Activated CD4-positive, alpha-beta memory T cell treated with anti-CD3 and anti-CD28 coated beads for 36 hours (primary cell): ENCODE measurements around the gene SEC62. TPM values are rescaled to one million over a fixed set of nuclear protein-coding genes. Genes with fewer than 3 reads are reported as not detected.

Source experiments
- CTCF ChIA-PET: fragments of 350-600 bp; sonication (Branson Sonifier 250); formaldehyde crosslinking; loops from one replicate; lab custom pipeline; 2021; ENCODE audit warnings: antibody characterized with exemption, inconsistent platforms; lab: Charles Lee
- POLR2A ChIA-PET: fragments of 350-600 bp; sonication (Branson Sonifier 250); formaldehyde crosslinking; loops from one replicate; lab custom pipeline; 2021; ENCODE audit warnings: antibody characterized with exemption; lab: Charles Lee
- DNase-seq: peaks from one replicate; pipeline ENCODE4 v3.0.0-alpha.2; 2020
- H3K27ac Mint-ChIP-seq: one replicate; pipeline ENCODE4 v1.8.0; 2021; ENCODE audit warnings: mixed read lengths
- H3K27me3 Mint-ChIP-seq: one replicate; pipeline ENCODE4 v1.8.0; 2021; ENCODE audit warnings: mixed read lengths
- H3K36me3 Mint-ChIP-seq: one replicate; pipeline ENCODE4 v1.8.0; 2021; ENCODE audit warnings: mixed read lengths
- H3K4me1 Mint-ChIP-seq: one replicate; pipeline ENCODE4 v1.8.0; 2021; ENCODE audit warnings: low read depth, mixed read lengths
- H3K4me3 Mint-ChIP-seq: one replicate; pipeline ENCODE4 v1.8.0; 2021; ENCODE audit warnings: mild to moderate bottlenecking, mixed read lengths
- H3K9me3 Mint-ChIP-seq: one replicate; pipeline ENCODE4 v1.8.0; 2021; ENCODE audit warnings: mixed read lengths
- intact Hi-C: fragments of 100-400 bp; cut with micrococcal nuclease; formaldehyde crosslinking; loops from one replicate; pipeline ENCODE4 v1.15.1; 2023
- total RNA-seq, 2 experiments: library from RNA; stranded (reverse); gene quantifications; one replicate each; pipeline ENCODE4 v1.2.3, GENCODE V29; 2021

SEC62 gene
- total RNA-seq, 2 experiments from 2014 or later: 59.7 to 60.7 TPM

DNA sequence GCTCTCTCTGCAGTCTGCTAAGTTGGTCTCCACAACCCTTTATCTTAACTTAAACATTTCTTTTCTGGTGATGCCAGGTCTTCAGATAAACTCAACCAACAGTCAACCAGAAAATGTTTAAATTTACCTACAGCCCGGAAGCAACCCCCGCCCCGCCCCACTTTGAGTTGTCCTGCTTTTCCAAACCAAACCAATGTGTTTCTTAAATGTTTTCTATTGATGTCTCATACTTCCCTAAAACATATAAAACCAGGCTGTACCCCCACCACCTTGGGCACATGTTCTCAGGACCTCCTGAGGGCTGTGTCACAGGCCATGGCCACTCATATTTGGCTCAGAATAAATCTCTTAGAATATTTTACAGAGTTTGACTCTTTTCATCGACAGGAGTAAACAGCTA is 58.0 kb downstream of the SEC62 start:
- ChIA-PET POLR2A (no interaction called here), CTCF (no interaction called here)
- peaks cover 22% of the 10 kb centered on the region for H3K4me1 Mint-ChIP-seq
- H3K27ac Mint-ChIP-seq: no peak overlapping the region
- no peak overlapping the region for H3K4me3 Mint-ChIP-seq
- intact Hi-C loops: no loop called here
- H3K9me3 Mint-ChIP-seq: no peaks in the 10 kb centered on the region
- no peaks in the 10 kb centered on the region for H3K27me3 Mint-ChIP-seq
- no peak for DNase-seq
- peaks cover 5% of the 10 kb centered on the region for H3K36me3 Mint-ChIP-seq

- no peak overlapping the region for H3K4me3 Mint-ChIP-seq
These were observed 60.9 kb downstream of the SEC62 start for GRCh38 chr3:170027233-170028102.

DNA sequence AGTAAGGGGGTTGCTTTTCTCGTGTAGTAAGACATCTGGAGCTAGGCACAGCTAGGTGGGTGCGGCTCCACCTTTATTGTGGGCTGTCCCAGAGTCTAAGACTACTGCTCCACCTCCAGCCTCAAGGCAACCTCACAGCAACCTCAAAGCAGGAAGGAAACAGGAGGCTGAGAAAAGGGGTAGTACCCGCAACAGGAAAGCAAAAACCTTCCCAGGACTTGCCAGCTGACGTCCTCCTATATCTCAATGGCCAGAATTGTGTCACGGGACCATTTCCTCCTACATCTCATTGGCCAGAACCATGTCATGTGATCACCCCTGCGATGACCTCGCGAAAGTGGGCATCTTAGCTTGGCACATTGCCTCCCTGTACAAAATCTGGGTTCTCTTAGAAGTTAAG is 66.9 kb downstream of the SEC62 start:
- DNase-seq: peak; percentile 58
- peak overlapping the region; percentile 43 for H3K27ac Mint-ChIP-seq
- POLR2A ChIA-PET: no interaction called here
- H3K9me3 Mint-ChIP-seq: peaks cover 4% of the 10 kb centered on the region
- no peaks in the 10 kb centered on the region for H3K27me3 Mint-ChIP-seq
- H3K4me1 Mint-ChIP-seq: peaks cover 27% of the 10 kb centered on the region
- CTCF ChIA-PET: interaction anchor here (0.9 to 1.1 kb wide), 2 partner anchors 21 to 66 kb away, joined by 3 read pairs; no protein-coding TSS in a partner anchor
- no peak overlapping the region for H3K4me3 Mint-ChIP-seq
- H3K36me3 Mint-ChIP-seq: peaks cover 2% of the 10 kb centered on the region
- intact Hi-C loops: no loop called here

More at GRCh38 chr3:170027233-170028102, 60.9 kb downstream of the SEC62 start:
- H3K4me1 Mint-ChIP-seq: peaks cover 23% of the 10 kb centered on the region
- no peaks in the 10 kb centered on the region for H3K9me3 Mint-ChIP-seq
- peak; percentile 59 for DNase-seq
- peaks cover 5% of the 10 kb centered on the region for H3K36me3 Mint-ChIP-seq
- H3K27ac Mint-ChIP-seq: peak overlapping the region; percentile 72
- intact Hi-C loops: loop anchor here (1.0 to 2.0 kb wide), 3 partner anchors 10 to 61 kb away; partner anchors contain the start of genes GPR160 and SEC62
- POLR2A ChIA-PET: no interaction called here
- no peaks in the 10 kb centered on the region for H3K27me3 Mint-ChIP-seq
- CTCF ChIA-PET: no interaction called here

DNA sequence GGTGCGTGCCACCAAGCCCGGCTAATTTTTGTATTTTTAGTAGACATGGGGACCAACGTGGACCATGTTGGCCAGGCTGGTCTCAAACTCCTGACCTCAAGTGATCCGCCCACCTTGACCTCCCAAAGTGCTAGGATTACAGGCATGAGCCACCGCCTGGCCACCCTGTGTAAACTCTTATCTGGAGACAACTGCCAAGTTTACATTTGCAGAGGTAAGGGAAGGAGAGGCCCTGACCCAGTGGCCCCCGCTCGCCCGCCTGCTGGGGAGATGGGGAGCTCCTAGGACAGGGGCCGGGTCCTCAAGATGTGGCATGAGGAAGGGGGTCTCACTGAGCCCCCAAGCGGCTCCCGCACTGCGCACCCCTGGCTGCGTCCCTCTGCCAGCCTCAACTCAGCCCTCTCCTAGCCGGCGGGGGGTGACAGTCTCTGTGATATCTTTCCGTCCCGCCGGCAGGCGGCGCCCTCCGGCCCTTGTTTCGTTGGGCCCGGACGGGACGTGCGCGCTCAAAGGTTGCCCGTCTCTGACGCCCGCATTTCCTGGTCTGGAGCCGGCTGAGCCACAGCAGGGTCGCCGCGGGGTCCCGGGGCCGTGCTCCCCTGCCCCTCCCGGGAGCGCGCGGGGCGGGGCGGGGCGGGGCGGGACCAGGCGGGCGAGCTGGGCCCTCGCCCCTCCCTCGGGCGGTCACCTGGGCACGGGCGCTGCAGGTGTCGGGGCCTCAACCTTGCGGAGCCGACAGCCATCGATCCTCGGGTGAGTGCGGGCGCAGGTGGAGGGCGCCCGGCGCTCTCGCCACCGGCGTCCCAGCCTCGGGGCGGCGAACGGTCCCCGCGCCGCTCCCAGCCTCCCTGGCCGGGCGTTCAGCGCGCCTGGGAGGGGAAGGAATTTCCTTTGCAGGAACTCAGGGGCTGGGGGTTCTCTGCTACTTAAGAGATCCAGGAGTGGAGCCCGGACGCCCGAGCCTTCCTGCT is 71.1 kb downstream of the SEC62 start, which contains the start of gene GPR160:
GPR160 (plus strand) TSS at position 533 of the 971 bp plus-strand sequence. CDS start 45,978 bp downstream, outside the sequence.
- ChIA-PET POLR2A (no interaction called here), CTCF (interaction anchor here (0.9 to 1.7 kb wide), 6 partner anchors 9 to 70 kb away, joined by 3 to 12 read pairs (median 4); no protein-coding TSS in a partner anchor)
- DNase-seq: peak; percentile 89
- intact Hi-C loops: loop anchor here (1.0 to 5.0 kb wide), 5 partner anchors 9 to 275 kb away; partner anchors contain the start of gene SEC62
- Mint-ChIP-seq H3K9me3 (peaks cover 4% of the 10 kb centered on the region), H3K27ac (no peak within 1 kb of the TSS), H3K27me3 (no peaks in the 10 kb centered on the region), H3K4me3 (peak within 1 kb of the TSS; percentile 82), H3K4me1 (peaks cover 14% of the 10 kb centered on the region), H3K36me3 (no peaks in the 10 kb centered on the region)

DNA sequence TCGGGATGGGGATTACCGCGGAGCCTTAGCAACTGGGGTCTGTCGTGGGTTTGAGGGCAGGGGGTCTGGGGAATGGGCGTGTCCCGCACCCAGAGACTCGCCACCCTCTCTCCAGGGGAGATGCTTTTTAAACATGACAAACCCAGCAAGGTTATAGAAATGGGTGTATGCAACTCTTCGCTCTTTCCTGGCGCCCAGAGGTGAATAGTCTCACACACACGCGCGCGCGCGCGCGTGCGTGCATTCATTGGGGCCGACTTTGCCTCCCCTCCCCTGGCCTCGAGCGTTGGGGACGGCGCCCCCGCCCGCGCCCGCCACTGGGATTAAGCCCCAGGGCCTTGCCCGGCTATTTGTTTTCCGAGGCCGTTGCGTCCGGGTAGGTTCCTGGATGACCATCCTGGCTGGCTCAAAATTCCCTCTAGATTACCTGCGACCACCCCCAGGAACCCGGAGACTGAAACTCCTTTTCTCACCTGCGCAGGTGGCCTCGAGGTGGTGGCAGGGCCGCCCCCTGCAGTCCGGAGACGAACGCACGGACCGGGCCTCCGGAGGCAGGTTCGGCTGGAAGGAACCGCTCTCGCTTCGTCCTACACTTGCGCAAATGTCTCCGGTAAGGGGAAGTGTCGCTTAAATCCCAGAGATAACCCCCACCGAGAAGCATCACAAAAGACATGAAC is 72.0 kb downstream of the SEC62 start:
- peak; percentile 44 for DNase-seq
- peaks cover 2% of the 10 kb centered on the region for H3K9me3 Mint-ChIP-seq
- intact Hi-C loops: loop anchor here (1.0 to 5.0 kb wide), 4 partner anchors 17 to 276 kb away; partner anchors contain the start of gene SEC62
- H3K36me3 Mint-ChIP-seq: no peaks in the 10 kb centered on the region
- no peaks in the 10 kb centered on the region for H3K27me3 Mint-ChIP-seq
- H3K27ac Mint-ChIP-seq: no peak overlapping the region
- peaks cover 5% of the 10 kb centered on the region for H3K4me1 Mint-ChIP-seq
- H3K4me3 Mint-ChIP-seq: peak overlapping the region; percentile 82
- ChIA-PET CTCF (interaction anchor here (1.0 to 2.2 kb wide), 6 partner anchors 15 to 72 kb away, joined by 3 to 12 read pairs (median 5); partner anchors contain the start of gene SEC62), POLR2A (interaction anchor here (0.9 kb wide), 1 partner anchor 15 kb away, joined by 3 read pairs; no protein-coding TSS in a partner anchor)

- no peak overlapping the region for H3K4me3 Mint-ChIP-seq
- H3K27ac Mint-ChIP-seq: no peak overlapping the region
- H3K9me3 Mint-ChIP-seq: no peaks in the 10 kb centered on the region
- ChIA-PET POLR2A (no interaction called here), CTCF (interaction anchor here (0.6 to 2.2 kb wide), 4 partner anchors 14 to 373 kb away, joined by 3 to 9 read pairs (median 3); partner anchors contain the start of gene SEC62)
- intact Hi-C loops: no loop called here
- no peaks in the 10 kb centered on the region for H3K27me3 Mint-ChIP-seq
- DNase-seq: no peak
- no peaks in the 10 kb centered on the region for H3K36me3 Mint-ChIP-seq
- H3K4me1 Mint-ChIP-seq: peaks cover 6% of the 10 kb centered on the region
These were observed 73.8 kb downstream of the SEC62 start for GRCh38 chr3:170040418-170040817.

DNA sequence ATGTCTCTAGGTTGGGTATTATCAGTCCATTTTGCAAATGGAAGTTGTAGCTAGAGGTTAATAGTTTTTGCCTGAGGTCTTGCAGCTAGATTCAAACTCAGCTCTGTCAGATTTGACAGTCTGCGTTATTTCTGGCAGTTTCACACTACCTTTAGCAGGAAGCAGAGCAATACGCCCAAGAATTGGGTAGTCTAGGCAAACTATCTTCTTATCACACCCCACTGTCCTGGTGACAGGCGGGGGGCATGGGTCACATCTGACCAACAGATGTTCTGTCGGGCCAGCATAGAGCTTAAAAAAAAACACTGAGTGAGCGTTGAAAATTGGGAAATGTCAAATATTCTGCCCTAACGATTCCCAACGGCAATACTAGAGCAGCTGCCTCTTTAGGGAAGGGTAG is 76.9 kb downstream of the SEC62 start:
- H3K9me3 Mint-ChIP-seq: no peaks in the 10 kb centered on the region
- H3K27me3 Mint-ChIP-seq: no peaks in the 10 kb centered on the region
- peaks cover 12% of the 10 kb centered on the region for H3K4me1 Mint-ChIP-seq
- H3K36me3 Mint-ChIP-seq: no peaks in the 10 kb centered on the region
- DNase-seq: no peak
- no peak overlapping the region for H3K27ac Mint-ChIP-seq
- ChIA-PET CTCF (interaction anchor here (1.2 kb wide), 1 partner anchor 11 kb away, joined by 3 read pairs; no protein-coding TSS in a partner anchor), POLR2A (no interaction called here)
- intact Hi-C loops: no loop called here
- no peak overlapping the region for H3K4me3 Mint-ChIP-seq

DNA sequence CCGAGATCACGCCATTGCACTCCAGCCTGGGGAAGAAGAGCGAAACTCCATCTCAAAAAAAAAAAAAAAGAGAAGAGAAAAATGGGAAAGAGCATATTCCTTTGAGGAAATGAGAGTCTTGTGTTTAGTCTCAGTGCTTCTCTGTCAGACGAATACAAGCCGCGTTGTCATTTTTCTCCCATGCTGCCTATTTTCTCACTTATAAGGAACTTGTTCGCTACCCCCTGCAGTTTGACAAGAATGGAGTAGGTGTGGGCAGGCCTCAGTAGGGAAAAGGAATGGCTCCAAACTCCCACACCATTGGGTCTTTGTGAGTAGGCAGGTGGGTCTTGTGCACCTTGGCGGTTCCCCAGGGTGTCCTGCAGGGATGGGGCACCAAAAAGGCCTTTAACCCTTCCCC is 77.7 kb downstream of the SEC62 start:
- no peak overlapping the region for H3K4me3 Mint-ChIP-seq
- POLR2A ChIA-PET: no interaction called here
- intact Hi-C loops: no loop called here
- CTCF ChIA-PET: interaction anchor here (0.9 kb wide), 1 partner anchor 9 kb away, joined by 4 read pairs; no protein-coding TSS in a partner anchor
- no peak for DNase-seq
- H3K4me1 Mint-ChIP-seq: peaks cover 12% of the 10 kb centered on the region
- no peaks in the 10 kb centered on the region for H3K9me3 Mint-ChIP-seq
- no peak overlapping the region for H3K27ac Mint-ChIP-seq
- no peaks in the 10 kb centered on the region for H3K36me3 Mint-ChIP-seq
- H3K27me3 Mint-ChIP-seq: no peaks in the 10 kb centered on the region

- DNase-seq: no peak
- no peak overlapping the region for H3K4me3 Mint-ChIP-seq
- POLR2A ChIA-PET: no interaction called here
- CTCF ChIA-PET: interaction anchor here (0.9 kb wide), 1 partner anchor 8 kb away, joined by 4 read pairs; no protein-coding TSS in a partner anchor
- intact Hi-C loops: no loop called here
- no peaks in the 10 kb centered on the region for H3K36me3 Mint-ChIP-seq
- peaks cover 12% of the 10 kb centered on the region for H3K4me1 Mint-ChIP-seq
- H3K27me3 Mint-ChIP-seq: no peaks in the 10 kb centered on the region
- H3K27ac Mint-ChIP-seq: peak overlapping the region; percentile 43
- H3K9me3 Mint-ChIP-seq: no peaks in the 10 kb centered on the region
These were observed 78.2 kb downstream of the SEC62 start for GRCh38 chr3:170044795-170045244.

DNA sequence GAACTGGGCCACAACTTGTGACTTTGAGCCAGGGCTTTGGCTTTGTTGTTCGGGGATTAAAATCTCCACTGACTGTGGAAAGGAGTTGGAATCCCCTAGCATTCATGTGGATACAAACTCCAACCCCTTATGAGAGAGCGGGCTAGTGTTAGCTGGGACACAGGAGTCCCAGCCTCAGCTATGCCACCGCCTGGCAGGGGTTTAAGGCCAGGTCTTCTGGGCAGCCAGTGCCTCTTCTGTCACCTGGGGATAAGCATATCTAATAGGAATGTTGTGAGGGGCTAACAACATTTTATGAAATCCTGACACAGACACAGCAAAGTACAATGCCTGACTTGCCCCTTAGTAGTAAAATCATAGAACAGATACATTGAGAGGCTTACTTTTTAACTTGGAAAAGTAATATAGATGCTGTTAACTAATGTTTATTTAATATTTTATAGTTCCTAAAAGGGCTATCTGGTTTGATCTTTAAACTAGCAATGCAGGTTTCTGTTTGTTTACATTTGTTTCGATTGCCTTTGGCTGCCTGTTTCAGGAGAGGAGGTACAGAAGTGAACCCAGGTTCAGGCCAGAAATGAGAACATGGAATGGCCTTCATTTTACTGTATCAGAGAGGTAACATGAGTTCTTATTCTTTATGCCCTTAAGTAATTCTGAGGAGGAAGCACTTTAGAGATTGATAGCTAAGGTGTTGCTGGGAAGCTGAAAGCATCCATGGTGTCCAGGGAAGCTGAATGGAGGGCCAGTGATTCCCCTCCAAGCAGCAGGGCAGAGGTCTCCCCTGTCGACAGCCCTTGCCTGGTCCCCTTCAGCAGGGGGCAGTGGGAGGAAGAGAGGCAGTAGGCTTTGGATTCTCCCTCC is 79.9 kb downstream of the SEC62 start:
- POLR2A ChIA-PET: no interaction called here

More for the DNA sequence above, 79.9 kb downstream of the SEC62 start:
- no peak overlapping the region for H3K4me3 Mint-ChIP-seq
- H3K27ac Mint-ChIP-seq: no peak overlapping the region
- no peaks in the 10 kb centered on the region for H3K27me3 Mint-ChIP-seq
- intact Hi-C loops: no loop called here
- no peaks in the 10 kb centered on the region for H3K9me3 Mint-ChIP-seq
- CTCF ChIA-PET: interaction anchor here (1.1 to 1.2 kb wide), 2 partner anchors 9 to 55 kb away, joined by 3 read pairs; no protein-coding TSS in a partner anchor
- no peak for DNase-seq
- no peaks in the 10 kb centered on the region for H3K36me3 Mint-ChIP-seq
- H3K4me1 Mint-ChIP-seq: peaks cover 12% of the 10 kb centered on the region
